Left renal pelvis (tissue), 4 donors: ENCODE results near the gene C9. TPM values are rescaled to one million over a fixed set of nuclear protein-coding genes. Genes with fewer than 3 reads are reported as not detected.
A peak's percentile ranks its signal among the peaks of the same experiment; 100 is the strongest.

Experiments used
- DNase-seq, 4 donors: peaks; one replicate each; pipeline ENCODE4 v3.0.0-alpha.2; 2013; ENCODE audit warnings: low read depth in 4 of 4, low spot score in 3 of 4
- polyA plus RNA-seq, 4 donors: library from polyadenylated mRNA; unstranded; fragments of 120-200 nt; gene quantifications; one replicate each; pipeline ENCODE4 v1.2.1, GENCODE V29; 2013; ENCODE audit not compliant: insufficient read length in 4 of 4

Gene C9
- polyA plus RNA-seq, 4 donors: 0.07 to 0.37 (median 0.30) TPM

DNA sequence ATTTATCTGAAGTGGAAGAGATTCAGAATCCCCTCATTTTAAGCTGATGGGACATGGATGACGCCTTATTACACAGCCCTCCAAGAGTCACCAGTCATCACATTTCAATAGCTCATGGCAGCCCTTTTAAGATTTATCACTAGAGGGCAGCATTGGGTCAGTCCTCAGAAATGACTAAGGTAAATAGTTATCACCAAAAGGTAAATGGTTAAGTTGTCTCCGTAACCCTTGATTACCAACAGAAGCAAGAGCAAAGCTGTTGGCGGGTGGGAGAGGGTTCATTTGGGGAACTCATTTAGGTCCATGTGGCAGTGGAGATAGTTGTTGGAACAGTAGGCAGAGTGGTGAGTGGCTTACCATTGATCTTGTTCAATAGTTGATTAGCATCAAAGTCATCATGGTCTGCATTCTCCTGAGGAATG lies 12.0 kb upstream of the C9 start:
- DNase-seq: peak in 1 of 4 donors; percentile 14

DNA sequence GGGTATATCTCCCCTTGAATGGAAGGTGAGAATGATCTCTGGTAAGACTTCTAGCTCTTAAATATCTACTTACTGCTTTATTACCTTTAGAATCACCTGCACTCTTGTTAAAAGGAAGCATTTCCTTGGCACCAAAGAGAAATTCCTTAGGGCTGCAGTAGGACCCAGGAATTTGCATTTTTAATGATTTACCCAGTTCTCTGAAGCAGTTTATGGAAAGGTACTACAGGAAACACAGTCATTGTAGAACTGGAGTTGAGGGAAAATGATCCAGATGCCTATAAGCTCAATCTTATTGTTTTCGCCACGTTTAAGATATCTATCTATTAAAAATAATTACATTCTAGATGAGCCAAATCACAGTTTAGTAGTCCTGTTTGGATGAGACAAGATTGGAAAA lies 9.5 kb upstream of the C9 start:
- DNase-seq: no peak

DNA sequence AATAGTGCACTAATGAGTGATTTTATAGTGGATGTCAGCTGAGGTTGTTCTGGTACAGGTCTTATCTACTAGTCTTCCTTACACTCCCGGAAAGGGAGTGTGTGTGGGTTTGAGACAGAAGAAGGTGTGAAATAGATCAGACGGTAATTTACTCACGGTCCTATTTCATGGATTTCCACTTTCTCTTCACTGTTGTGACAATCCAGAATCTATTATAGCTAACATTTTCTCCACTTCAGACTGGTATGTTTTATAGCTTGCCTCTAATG lies 7.0 kb upstream of the C9 start:
- DNase-seq: no peak

DNA sequence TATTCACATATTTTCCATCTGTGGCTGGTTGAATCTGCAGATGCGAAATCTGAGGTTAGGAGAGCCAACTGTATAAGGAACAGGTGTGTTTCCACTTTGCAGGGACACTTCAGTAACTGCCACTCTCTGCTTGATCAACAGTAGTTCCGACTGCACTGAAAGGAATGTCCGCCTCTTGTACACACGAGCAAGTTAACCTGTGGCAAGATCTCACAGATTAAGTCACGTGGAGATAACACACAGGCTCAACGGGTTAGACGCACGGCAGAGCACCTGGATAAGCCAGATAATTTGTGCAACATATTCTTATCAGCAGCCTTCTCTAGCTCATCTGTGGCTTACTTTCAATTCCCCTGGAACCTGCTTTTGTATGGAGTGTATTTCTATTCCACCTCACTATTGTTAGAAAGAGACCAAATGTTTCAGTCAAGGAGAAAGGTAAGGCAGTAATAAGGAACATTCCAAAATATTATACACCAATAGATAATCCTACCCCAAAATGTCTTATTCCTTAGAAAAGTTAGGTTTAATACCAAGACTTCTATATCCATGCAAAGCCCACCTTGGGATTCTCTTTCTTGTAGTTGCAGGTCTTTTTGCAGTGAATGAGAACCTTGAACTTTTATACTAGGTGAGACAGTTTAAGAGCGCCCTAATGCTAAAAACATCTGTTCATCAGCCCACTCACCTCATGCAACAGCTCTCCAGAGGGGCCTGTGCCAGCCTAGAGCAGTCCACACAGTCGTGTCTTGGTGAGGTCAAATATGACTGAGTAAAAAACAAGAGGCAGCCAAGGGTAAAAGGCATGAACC lies 6.5 kb upstream of the C9 start:
- no peak for DNase-seq

DNA sequence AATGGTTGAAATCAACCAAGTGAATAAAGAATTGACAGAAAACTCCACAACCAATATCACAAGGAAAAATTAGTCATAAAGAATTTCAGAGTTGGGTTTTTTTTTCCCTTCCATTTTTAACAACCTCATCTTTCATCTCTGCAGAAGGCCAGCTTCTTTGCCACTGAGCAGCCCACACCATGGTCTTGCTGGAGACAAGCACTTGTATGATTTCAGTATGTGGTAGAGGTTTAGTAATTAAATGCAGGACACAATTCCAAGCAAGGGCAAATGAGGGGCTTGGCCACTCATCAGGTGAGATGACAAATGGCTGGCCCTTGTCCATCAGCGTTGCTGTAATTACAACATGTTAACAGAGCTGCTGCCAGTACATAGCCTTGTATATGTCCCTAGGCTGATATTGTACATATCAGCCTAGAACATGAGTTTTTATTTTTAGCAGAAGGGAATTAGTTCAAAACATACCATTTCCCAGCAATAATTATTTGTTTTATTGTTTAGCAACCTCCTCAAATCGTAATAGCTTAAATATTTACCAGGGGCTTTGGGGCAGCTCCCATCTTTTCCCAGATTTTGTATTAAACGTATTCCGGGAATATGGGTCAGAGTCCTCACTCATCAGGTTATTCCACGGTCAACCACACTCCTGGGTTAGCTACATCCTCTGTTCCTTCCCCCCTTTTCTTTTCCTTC lies 5.0 kb upstream of the C9 start:
- no peak for DNase-seq

DNA sequence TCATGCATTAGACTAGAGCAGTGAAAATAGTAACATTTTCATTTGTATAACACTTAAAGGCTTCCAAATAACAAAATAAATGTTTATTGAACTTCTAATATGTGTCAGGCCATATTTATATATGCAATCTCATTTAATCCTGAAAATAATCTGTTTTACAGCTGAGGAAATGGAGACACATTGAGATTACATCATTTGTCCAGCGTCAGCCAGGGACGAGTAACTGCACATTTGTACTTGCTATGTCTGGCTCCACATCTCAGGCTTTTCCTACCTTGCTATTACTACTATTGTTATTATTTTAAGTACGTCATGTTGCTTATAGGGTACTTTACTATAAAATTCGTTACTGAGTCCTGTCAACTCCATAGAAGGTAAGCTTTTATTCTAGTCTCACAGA lies 3.8 kb upstream of the C9 start:
- no peak for DNase-seq

DNA sequence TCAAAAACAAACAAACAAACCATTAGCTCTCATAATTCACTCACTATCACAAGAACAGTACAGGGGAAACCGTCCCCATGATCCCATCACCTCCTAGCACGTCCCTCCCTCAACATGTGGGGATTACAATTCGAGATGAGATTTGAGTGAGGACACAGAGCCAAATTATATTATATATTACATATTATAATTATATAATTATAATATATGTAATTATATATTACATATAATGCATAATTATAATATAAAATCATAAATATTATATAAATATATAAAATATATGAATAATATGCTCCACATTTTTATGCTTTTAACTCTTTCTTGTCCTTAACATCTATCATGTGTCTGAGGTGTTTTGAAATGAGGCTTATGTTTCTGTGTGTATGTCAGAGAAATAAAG lies 3.4 kb upstream of the C9 start:
- DNase-seq: no peak

DNA sequence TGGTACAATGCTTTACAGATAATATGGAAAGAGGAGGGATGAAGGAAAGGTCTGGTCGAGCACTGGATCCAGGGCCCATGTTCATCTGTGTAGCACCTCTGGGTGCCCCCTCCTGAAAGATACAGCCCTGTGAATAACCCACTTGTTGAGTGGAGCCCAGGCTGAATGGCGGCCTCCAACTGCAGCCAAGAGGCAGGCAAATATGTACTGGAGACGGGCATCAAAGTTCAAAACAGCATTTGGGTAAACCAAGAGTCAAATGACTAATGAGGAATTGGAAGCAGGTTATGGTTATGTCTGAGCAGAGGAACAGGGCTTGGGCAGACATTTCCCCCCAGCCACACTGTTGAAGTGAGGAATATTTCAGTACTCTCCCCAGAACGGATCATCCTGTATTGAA lies 1.1 kb downstream of the C9 start:
- DNase-seq: no peak

DNA sequence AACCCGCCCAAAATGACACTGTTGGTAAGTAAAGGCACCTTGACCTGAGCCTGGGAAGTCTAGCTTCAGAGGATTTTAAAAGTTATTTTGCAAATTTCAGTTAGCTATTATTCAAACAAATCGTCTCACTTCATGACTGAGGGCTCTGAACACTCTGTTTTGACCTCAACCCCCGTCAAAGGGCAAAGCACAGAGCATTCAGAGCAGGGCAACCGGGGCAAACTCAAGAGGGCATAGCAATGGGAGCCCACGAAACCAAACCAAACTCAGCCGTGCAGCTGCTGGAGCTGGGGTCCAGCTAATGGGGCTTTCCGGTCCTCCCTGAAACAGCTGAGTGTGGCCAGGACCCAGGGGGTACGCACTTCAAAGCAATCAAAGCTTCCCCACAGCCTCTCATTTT lies 1.6 kb downstream of the C9 start:
- DNase-seq: no peak

DNA sequence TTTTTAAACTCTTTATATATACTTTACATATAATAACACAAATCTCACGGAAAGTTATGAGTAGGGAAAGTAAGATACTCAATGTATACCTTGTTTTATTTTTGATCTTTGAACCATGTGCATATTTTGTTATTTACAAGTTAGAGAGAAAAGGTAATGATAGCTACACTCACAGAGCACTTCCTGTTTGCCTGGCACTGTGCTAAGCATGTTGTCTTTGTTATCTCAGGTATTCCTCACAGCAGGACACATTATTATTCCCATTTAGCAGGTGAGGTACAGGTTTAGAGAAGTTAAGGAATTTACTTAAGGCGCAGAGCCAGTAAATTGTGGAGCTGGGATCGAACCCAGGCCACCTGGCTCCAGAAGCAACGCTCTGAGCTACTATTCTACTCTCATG lies 3.0 kb downstream of the C9 start:
- DNase-seq: no peak

DNA sequence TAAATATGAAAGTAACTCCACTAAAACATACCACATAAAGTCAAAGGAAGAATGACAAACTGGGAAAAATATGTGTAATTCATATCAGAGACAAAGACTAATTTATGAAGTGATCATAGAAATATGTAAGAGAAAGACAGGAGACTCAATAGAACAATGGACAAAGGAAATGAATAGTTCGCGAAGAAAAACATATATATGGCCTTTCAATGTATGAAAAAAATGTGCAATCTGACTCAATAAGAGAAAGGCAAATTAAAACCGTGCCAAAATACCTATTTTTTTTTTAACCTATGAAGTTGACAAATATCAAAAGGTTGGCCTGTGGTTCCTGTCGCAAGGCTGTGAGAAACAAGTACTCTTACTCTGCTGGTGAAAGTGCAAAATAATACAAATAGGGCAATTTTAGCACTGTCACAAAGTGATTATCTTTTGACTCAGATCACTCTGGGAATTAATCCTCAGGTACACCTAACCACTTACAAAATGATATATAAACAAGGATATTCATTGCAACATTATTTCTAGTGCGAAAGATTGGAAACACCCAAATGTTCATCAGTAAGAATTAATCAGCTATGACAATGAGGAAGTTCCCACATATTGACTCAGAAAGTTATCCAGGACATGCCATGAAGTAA lies 3.7 kb downstream of the C9 start:
- no peak for DNase-seq

DNA sequence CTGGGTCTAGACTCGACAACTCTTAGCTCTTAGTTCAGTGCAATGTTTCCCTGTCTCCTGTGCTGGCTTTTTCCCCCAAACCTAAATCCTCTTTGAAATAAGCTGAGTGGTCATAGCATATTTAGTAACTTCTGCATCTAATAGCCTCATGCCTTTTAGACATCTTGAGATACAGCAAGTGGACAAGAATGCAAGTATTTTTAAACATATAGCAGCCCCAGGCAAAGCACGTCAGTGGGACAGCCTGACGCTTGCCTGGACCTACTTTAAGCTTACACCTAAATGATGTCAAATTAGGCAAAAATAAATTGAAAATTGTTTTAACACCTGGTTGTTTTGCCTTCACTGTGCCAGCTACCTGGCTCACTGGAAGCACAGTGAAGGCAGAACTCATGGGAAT lies 8.0 kb downstream of the C9 start:
- DNase-seq: no peak

DNA sequence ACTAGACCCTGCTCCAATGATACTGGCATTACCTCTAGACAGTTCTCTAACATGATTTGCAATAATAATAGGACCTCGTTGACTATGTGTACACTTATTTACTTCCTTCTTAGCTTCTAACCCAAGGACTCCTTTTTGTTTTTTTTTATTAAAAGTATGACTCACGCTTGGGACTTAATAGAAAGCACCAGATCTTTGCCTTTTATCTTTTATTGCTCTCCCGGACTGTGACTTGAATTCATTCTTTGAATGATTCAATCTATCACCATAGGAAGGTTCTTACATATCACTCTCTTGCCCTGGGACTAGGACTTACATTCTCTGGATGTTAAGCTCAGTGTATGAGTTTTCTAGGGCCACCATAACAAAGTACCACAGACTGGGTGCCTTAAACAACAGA lies 9.0 kb downstream of the C9 start:
- DNase-seq: no peak

DNA sequence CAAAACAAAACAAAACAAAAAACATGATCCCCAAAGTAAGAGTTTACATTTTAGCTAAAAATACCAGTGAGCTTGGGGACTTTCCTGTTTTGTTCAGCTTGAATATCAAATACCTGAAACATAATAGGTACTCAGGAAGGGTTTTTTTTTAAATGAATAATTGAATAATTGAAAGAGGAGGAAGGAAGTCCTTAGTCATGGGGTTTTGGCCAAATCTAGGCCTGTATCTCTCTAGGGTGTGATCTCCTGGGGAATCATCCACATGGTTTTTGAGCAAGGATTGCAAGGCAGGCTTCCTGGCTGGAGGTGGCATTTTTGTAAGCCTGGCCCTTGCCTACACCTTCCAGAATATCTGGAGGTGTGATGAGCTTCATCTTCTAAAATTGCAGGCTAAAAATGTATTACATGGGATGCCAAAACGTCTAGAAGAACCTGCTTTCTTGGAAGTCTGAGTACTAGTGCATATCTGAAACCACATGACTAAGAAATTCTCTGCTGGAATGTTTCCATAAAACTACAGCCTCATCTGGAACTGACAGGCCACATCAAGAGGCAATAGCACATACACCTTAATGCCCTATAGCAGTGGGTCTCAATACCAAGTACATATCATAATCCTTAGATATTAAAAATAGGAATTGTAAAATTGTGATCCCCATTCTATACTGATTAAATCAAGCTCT lies 10.4 kb downstream of the C9 start:
- no peak for DNase-seq

DNA sequence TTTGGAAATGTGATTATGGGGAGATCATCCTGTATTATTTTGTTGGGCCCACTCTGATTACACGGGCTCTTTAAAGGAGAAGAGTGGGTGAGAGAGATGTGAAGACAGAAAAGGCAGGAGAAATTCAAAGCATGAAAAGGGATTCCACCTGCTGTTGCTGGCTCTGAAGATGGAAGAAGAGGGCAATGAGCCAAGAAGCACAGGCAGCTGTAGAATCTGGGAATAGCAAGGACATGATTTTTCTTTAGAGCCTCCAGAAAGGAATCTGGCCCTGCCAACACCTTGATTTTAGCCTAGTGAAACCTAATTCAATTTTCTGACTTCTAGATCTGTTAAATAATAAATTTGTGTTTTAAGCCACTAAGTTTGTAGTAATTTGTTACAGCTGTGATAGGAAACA lies 11.3 kb downstream of the C9 start:
- DNase-seq: no peak

DNA sequence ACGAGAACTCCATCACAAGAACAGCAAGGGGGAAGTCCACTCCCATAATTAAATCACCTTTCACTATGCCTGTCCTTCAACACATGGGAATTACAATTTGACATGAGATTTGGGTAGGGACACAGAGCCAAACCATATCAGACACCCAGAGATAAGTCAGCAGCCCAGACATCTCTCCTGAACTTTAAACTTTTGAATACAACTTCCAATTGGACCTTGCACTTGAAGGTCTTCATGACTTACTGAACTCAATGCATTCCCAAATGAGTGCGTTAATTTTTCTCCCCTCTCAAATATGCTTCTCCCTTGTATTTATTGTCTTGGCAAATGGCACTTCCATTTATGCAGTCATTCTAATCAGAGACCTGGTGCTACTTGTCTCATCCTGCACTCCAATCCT lies 12.1 kb downstream of the C9 start:
- DNase-seq: no peak

DNA sequence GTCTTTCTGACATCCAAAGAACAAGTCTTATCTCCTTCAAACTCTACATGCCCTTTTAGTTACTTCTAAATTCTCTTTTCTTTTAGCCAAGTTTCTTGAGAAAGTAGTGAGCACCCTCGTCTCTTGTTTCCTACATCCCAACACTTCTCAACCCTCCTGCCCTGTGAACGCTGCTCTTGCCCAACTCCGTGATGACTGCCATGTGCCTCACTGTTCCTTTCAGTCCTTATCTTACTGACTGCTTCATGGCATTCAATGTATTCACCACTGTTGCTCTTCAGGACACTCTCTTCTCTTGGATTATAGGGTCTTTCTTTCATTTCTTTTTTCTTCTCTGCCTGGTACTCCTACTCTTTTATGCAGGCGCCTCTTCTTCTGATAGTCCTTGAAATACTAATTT lies 14.8 kb downstream of the C9 start:
- no peak for DNase-seq

DNA sequence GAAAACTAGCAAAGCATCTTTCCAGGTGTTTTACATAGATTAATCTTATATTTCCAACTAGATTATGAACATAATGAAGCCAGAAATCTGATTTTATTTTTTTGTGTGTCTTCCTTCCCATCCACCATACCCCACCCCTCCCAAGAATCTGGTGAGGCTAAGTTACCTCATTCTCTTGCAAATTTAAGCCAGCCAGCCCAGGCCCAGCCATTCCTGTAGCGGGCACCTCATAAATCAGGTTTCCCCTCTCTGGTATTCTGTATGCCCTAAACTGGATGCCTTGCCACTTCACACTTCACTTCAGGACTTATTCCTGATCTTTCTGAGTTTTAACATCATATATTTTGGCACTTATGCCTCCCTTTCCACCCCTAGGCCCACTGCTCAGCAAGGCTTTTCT lies 21.8 kb downstream of the C9 start:
- DNase-seq: no peak

DNA sequence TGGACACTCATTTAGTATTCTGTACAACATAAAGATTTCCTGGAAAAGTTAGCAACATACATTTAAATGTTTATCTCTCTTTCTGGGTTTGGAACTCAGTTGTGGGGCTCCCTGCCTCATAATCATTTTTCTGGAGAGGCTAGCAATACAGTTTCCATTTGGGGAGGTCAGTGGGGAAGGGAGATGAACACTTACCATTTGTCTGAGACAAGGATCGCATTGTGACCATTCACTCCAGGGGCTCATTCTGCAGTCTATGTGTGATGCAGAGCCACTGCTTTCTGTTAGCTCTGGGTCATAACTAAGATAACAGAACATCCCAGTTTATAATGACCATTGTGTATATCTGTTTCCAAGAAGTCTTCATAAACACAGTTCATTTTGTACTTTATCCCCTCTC lies 22.4 kb downstream of the C9 start:
- DNase-seq: no peak

DNA sequence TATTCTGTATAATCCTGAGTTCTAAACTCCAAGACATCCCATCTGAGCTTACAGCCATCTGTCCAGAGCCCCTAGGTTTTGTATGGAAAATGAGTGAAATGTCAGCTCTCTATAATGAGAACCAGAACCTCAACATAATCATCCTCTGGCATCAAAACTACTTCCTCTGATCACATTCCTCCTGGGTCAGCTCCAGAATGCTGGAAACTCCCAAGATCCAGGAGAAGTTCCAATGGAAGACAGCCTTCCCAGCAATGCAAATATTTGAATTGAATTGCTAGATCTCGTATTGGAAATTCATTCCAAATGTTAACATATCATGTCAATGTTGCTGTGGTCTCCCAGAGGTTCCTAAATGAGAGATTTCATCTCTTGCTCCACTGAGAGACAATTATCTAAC lies 23.8 kb downstream of the C9 start:
- DNase-seq: no peak

DNA sequence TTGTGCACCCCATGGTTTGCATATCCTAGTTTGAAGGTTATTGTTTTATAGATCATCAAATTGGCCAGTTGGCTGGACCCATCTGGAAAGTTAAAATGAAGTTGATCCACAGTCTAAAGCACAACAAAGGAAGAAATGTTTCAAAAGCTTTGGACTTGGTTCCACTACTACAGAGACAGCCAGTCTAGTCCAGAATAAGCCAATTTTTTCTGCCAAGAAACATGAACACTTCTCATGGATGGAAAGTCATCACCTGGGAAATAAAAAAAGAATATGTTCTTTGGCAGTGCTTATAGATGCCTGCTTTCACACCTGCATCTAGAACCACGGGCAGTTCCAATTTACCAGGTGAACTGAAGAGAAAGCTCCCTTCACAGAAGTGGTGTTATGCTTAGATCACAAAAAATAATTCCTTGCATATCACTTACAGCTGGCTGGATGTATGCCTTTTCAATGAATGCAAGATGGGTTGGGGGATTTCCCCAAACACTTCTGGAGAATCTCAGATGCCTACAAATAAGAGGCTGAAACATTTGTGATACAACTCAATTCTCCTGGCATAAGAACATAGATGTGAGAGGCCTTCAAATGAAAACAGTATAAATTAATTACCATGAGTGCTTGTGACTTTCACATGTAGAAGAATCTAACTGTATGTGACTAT lies 26.9 kb downstream of the C9 start:
- no peak for DNase-seq
